Neural crest cell (in vitro differentiated cells): ENCODE results near the gene PAQR8. TPM values are rescaled to one million over a fixed set of nuclear protein-coding genes. Genes with fewer than 3 reads are reported as not detected.

Experiments used
- DNase-seq: peaks from one replicate; pipeline ENCODE4 v3.0.0; 2021; ENCODE audit warnings: low read depth, mixed read lengths, low spot score
- H3K27ac Mint-ChIP-seq: one replicate; pipeline ENCODE4 v1.8.0; 2021; ENCODE audit warnings: mild to moderate bottlenecking, mixed read lengths; ENCODE audit not compliant: unreplicated experiment
- H3K27me3 Mint-ChIP-seq: 2 replicates; pipeline ENCODE4 v1.8.0; 2021; ENCODE audit warnings: low read depth, mild to moderate bottlenecking, mixed read lengths
- H3K36me3 Mint-ChIP-seq: 2 replicates; pipeline ENCODE4 v1.8.0; 2021; ENCODE audit warnings: low read depth, mild to moderate bottlenecking, mixed read lengths
- H3K4me1 Mint-ChIP-seq: 2 replicates; pipeline ENCODE4 v1.8.0; 2021; ENCODE audit warnings: mixed read lengths
- H3K4me3 Mint-ChIP-seq: one replicate; pipeline ENCODE4 v1.8.0; 2021; ENCODE audit warnings: mild to moderate bottlenecking, mixed read lengths
- H3K9me3 Mint-ChIP-seq: 2 replicates; pipeline ENCODE4 v1.8.0; 2021; ENCODE audit warnings: mixed read lengths
- total RNA-seq: library from RNA; stranded (reverse); gene quantifications from 2 replicates; pipeline ENCODE4 v1.2.1, GENCODE V29; 2021
- TF ChIP-seq, protein P1 (sequence below): fragments of 200-600 bp; sonication (generic); conservative IDR thresholded peaks from 2 replicates; pipeline ENCODE4 v1.5.0; 2021; ENCODE audit warnings: antibody characterized with exemption, mild to moderate bottlenecking

Gene PAQR8
- total RNA-seq, 1 donor from 2014 or later: 10.7 TPM

DNA sequence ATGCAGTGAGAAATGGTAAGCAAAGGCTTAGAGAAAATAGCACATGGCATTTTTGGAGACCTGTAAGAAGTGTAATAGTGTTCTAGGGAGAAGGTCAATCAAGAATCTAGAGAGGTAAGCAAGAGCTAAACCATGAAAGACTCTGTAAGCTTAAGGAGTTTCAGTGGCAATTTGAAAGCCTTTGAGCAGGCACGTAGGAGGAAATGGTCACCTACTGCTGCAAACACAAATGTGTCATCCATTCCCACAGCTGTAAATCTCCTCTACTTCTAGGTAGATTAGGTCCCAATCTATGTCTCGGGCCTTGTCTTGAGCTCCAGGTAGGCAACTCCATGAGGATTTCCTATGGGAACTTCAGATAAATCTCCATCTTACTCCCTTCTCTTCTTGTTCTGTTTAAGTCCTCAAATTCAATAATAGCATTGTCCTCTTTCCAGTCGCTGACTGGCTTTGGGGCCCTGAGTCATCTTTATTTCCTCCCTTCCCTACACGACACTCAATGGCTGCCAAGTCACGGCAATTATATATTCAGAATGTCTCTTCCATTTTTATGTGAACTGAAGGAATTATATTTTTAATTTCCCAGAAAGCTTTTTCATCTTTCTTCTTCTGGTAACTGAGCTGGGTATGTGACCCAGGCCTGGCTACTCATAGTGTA lies 24.2 kb upstream of the PAQR8 start:
- Mint-ChIP-seq H3K27ac (no peak overlapping the region), H3K27me3 (no peaks in the 10 kb centered on the region), H3K4me1 (peaks cover 21% of the 10 kb centered on the region), H3K9me3 (peaks cover 3% of the 10 kb centered on the region), H3K4me3 (no peak overlapping the region), H3K36me3 (no peaks in the 10 kb centered on the region)
- TF ChIP-seq, protein P1, sequence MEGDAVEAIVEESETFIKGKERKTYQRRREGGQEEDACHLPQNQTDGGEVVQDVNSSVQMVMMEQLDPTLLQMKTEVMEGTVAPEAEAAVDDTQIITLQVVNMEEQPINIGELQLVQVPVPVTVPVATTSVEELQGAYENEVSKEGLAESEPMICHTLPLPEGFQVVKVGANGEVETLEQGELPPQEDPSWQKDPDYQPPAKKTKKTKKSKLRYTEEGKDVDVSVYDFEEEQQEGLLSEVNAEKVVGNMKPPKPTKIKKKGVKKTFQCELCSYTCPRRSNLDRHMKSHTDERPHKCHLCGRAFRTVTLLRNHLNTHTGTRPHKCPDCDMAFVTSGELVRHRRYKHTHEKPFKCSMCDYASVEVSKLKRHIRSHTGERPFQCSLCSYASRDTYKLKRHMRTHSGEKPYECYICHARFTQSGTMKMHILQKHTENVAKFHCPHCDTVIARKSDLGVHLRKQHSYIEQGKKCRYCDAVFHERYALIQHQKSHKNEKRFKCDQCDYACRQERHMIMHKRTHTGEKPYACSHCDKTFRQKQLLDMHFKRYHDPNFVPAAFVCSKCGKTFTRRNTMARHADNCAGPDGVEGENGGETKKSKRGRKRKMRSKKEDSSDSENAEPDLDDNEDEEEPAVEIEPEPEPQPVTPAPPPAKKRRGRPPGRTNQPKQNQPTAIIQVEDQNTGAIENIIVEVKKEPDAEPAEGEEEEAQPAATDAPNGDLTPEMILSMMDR: no peak
- no peak for DNase-seq

DNA sequence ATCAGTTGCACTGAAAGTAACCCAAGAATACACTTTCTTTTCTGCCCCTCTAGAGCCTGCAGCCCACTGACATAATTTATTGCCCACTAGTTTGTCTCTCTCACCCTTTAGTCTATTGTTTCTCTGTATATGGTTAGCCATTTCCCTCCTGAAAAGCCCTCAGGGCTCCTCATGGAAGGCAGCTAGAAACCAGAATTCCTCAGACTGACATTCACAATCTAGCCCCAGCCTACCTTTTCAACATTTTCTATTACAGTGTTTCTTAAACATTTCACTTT lies 21.4 kb upstream of the PAQR8 start:
- DNase-seq: no peak
- Mint-ChIP-seq H3K27me3 (no peaks in the 10 kb centered on the region), H3K36me3 (no peaks in the 10 kb centered on the region), H3K27ac (no peak overlapping the region), H3K9me3 (peaks cover 3% of the 10 kb centered on the region), H3K4me3 (no peak overlapping the region), H3K4me1 (peaks cover 21% of the 10 kb centered on the region)
- TF ChIP-seq, protein P1: no peak

DNA sequence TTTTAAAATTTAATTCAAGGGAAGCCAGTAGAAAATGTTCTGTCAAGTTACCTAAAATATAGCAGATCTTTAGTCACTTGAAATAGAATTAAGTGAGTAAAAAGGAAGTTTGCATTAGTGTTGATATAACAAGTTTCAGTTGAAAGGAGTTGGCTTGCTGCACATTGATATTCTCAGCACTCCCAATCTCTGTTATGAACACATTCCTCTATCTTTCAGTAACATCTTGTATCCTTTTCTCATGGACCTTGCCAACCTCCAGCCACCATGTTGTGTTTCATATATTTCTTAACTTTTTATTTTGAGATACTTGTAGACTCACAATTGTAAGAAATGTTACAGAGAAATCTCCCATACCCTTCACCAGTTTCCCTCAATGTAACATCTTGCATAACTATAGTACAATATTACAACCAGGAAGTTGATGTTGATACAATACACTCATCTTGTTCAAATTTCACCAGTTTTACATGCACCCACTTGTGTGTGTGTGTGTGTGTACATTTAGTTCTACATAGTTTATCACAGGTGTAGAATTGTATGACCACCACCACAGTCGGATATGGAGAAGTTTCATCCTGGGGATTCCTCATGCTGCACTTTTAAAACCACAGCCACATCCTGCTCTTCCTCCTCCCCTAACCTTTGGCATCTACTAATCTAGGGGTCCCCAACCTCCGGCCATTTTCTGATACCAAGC lies 20.2 kb upstream of the PAQR8 start:
- no peak overlapping the region for H3K4me3 Mint-ChIP-seq
- no peak for DNase-seq
- peaks cover 21% of the 10 kb centered on the region for H3K4me1 Mint-ChIP-seq
- no peak overlapping the region for H3K27ac Mint-ChIP-seq
- peaks cover 3% of the 10 kb centered on the region for H3K9me3 Mint-ChIP-seq
- H3K36me3 Mint-ChIP-seq: no peaks in the 10 kb centered on the region
- TF ChIP-seq, protein P1: no peak
- H3K27me3 Mint-ChIP-seq: no peaks in the 10 kb centered on the region

DNA sequence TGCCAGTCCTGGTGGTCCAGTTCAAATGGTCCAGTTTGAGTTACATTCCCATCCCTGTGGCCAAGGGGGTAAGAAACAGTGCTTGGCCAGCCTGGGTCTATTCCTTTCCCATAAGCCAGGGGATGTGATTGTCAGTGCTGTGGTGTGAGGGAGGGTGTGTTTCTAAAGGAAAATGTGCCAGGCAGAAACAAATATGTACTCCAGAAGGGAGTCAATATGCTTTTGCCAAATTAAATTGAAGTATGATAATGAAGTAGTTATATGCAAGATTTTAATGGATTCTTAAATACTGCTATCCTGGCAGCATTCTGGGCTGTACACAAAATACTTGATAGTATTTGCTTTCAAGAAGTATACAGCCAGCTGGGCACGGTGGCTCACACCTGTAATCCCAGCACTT lies 16.6 kb upstream of the PAQR8 start:
- Mint-ChIP-seq H3K9me3 (no peaks in the 10 kb centered on the region), H3K36me3 (no peaks in the 10 kb centered on the region), H3K27me3 (no peaks in the 10 kb centered on the region)

DNA sequence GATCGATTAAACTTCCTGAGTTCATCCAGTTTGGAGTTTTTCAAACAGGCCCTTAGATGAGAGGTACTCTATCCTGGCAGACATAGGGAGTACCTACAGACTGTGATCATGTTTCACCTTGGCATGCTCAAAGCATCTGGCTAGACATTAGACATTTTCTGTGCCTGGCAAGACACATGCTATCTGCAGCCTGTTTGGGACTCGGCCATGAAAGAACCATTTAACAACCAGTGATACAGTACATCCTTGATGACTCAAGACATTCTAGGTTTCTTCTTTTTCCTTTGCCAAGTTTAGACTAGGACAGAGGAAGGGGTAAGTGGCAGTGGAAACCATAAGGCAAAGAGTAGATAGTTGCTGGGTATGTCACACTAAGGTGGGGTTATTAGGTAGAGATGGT lies 15.4 kb upstream of the PAQR8 start:
- H3K4me1 Mint-ChIP-seq: peaks cover 4% of the 10 kb centered on the region
- no peak overlapping the region for H3K4me3 Mint-ChIP-seq
- no peak for DNase-seq
- no peak overlapping the region for H3K27ac Mint-ChIP-seq
- H3K27me3 Mint-ChIP-seq: no peaks in the 10 kb centered on the region
- TF ChIP-seq, protein P1: no peak
- no peaks in the 10 kb centered on the region for H3K36me3 Mint-ChIP-seq
- H3K9me3 Mint-ChIP-seq: no peaks in the 10 kb centered on the region

More for the DNA sequence above, 16.6 kb upstream of the PAQR8 start:
- Mint-ChIP-seq H3K4me1 (peaks cover 9% of the 10 kb centered on the region), H3K4me3 (no peak overlapping the region), H3K27ac (no peak overlapping the region)
- DNase-seq: no peak
- TF ChIP-seq, protein P1: no peak
